ENCODE results near the gene MYO1D.

GRCh38 chr17:32875230-32875917 lies 1.6 kb downstream of the MYO1D start:
- TF ChIP-seq CTCF (conservative IDR thresholded peaks at IDR 0.05; ENCODE audit: low read depth, low read length), result no peak
- no peak for TF ChIP-seq EZH2phosphoT487 (IDR thresholded peaks at IDR 0.05; ENCODE audit: borderline replicate concordance, low read length)
